K562 (cell line): ENCODE data around the gene DTX2.
"Not testable (repeated sequence)": the region's sequence is repeated elsewhere in the genome, so short reads cannot be mapped to it uniquely, and the experiment has no call there.

Source experiments
- AFF4 ChIP-seq: sonication (generic); formaldehyde crosslinking; IDR thresholded peaks from 2 replicates; pipeline ENCODE4 v1.8.0; 2023; ENCODE audit warnings: mild to moderate bottlenecking, missing genetic modification reagents
- CCNT2 ChIP-seq: IDR thresholded peaks from 2 replicates; pipeline ENCODE4 v1.6.1; 2011; ENCODE audit warnings: borderline replicate concordance, low read depth, mild to moderate bottlenecking, moderate library complexity, mixed read lengths, low read length; ENCODE audit not compliant: insufficient read length; ENCODE audit errors: extremely low read depth
- CTCF ChIP-seq, 3 experiments: IDR thresholded peaks in 2 of 3; conservative IDR thresholded peaks in 1 of 3; 2 replicates each; pipeline ENCODE4 v1.5.1; 2011 to 2012; ENCODE audit warnings: low read length in 3 of 3, mild to moderate bottlenecking in 3 of 3, control low read depth in 2 of 3, improper control_type of control experiment in 1 of 3, inconsistent platforms in 1 of 3, low read depth in 1 of 3, mixed read lengths in 1 of 3, moderate library complexity in 1 of 3; ENCODE audit not compliant: insufficient read depth in 2 of 3
- GMEB1 ChIP-seq: fragments of 250-450 bp; sonication (Bioruptor Pico); IDR thresholded peaks from 2 replicates; pipeline ENCODE4 v1.4.0; 2020; ENCODE audit warnings: mild to moderate bottlenecking
- HSF4 ChIP-seq: fragments of 250-450 bp; sonication (Bioruptor Pico); IDR thresholded peaks from 2 replicates; pipeline ENCODE4 v2.1.2; 2022; ENCODE audit warnings: mild to moderate bottlenecking, moderate library complexity, borderline replicate concordance
- MAX ChIP-seq: sonication (generic); formaldehyde crosslinking; IDR thresholded peaks from 2 replicates; pipeline ENCODE4 v1.9.0; 2022; ENCODE audit warnings: mild to moderate bottlenecking, missing genetic modification reagents
- NFYB ChIP-seq: IDR thresholded peaks from 2 replicates; pipeline ENCODE4 v1.6.1; 2011; ENCODE audit warnings: mild to moderate bottlenecking, moderate library complexity; ENCODE audit not compliant: insufficient read length; ENCODE audit errors: extremely low read depth
- RB1 ChIP-seq: fragments of 450-650 bp; IDR thresholded peaks from 2 replicates; pipeline ENCODE4 v1.6.1; 2017; ENCODE audit warnings: low read depth, mild to moderate bottlenecking
- RFX5 ChIP-seq: IDR thresholded peaks from 2 replicates; pipeline ENCODE4 v1.6.1; 2011; ENCODE audit warnings: low read depth, mild to moderate bottlenecking, improper control_type of control experiment, low read length
- SMARCE1 ChIP-seq: fragments of 450-650 bp; IDR thresholded peaks from 2 replicates; pipeline ENCODE4 v1.7.1; 2016; ENCODE audit warnings: mild to moderate bottlenecking
- ZBED1 ChIP-seq: IDR thresholded peaks from 2 replicates; pipeline ENCODE4 v1.6.1; 2014
- ZFP30 ChIP-seq: fragments of 250-450 bp; sonication (Bioruptor Pico); IDR thresholded peaks from 2 replicates; pipeline ENCODE4 v1.8.0; 2022; ENCODE audit warnings: moderate library complexity, mild to moderate bottlenecking, inconsistent platforms, borderline replicate concordance
- ZKSCAN1 ChIP-seq: fragments of 150-350 bp; IDR thresholded peaks from 2 replicates; pipeline ENCODE4 v1.6.1; 2016; ENCODE audit warnings: low read depth, low read length
- ZNF583 ChIP-seq: fragments of 250-450 bp; sonication (Bioruptor Pico); IDR thresholded peaks from 2 replicates; pipeline ENCODE4 v1.4.0; 2020

- TF ChIP-seq CTCF (IDR thresholded peaks at IDR 0.05 in 2 of 3, conservative IDR thresholded peaks at IDR 0.05 in 1 of 3; ENCODE audit: insufficient read depth in 2 of 3, low read depth in 1 of 3, low read length in 3 of 3); AFF4; ZFP30 (CRISPR knock-in tag); SMARCE1; ZBED1; CCNT2; NFYB; RFX5; RB1; ZNF583; ZKSCAN1; HSF4 (CRISPR knock-in tag); GMEB1 (CRISPR knock-in tag); MAX (CRISPR knock-in tag): not testable (repeated sequence)
Measured at GRCh38 chr7:76417654-76418310, 43.7 kb upstream of the DTX2 start.
